HG02870 (cell line): ENCODE results near the gene GALNTL6.
"Not testable (repeated sequence)": the region's sequence is repeated elsewhere in the genome, so short reads cannot be mapped to it uniquely, and the experiment has no call there.

Source experiments
- ATAC-seq: cut with Tn5 transposase; IDR thresholded peaks from one replicate; pipeline ENCODE4 v1.9.1; 2021; ENCODE audit warnings: mild to moderate bottlenecking, moderate library complexity; ENCODE audit not compliant: unreplicated experiment

GALNTL6 gene

GRCh38 chr4:172962564-172963353 is 1149.6 kb downstream of the GALNTL6 start:
- no peak for ATAC-seq

- ATAC-seq: no peak
Observed at GRCh38 chr4:172963498-172964294, 1150.5 kb downstream of the GALNTL6 start.

GRCh38 chr4:172970189-172970588 is 1157.0 kb downstream of the GALNTL6 start:
- ATAC-seq: not testable (repeated sequence)

GRCh38 chr4:172974586-172974985 is 1161.4 kb downstream of the GALNTL6 start:
- no peak for ATAC-seq

- ATAC-seq: no peak
Observed at GRCh38 chr4:172975651-172976229, 1162.5 kb downstream of the GALNTL6 start.

- not testable (repeated sequence) for ATAC-seq
Observed at GRCh38 chr4:172977491-172978041, 1164.4 kb downstream of the GALNTL6 start.

GRCh38 chr4:172978848-172979247 is 1165.6 kb downstream of the GALNTL6 start:
- no peak for ATAC-seq

- no peak for ATAC-seq
Observed at GRCh38 chr4:172979332-172979731, 1166.1 kb downstream of the GALNTL6 start.

- ATAC-seq: no peak
Observed at GRCh38 chr4:172980219-172980618, 1167.0 kb downstream of the GALNTL6 start.

GRCh38 chr4:172982151-172982590 is 1169.0 kb downstream of the GALNTL6 start:
- peak; percentile 47 for ATAC-seq

- ATAC-seq: no peak
Observed at GRCh38 chr4:172983014-172983413, 1169.8 kb downstream of the GALNTL6 start.

- ATAC-seq: no peak
Observed at GRCh38 chr4:172983631-172984030, 1170.4 kb downstream of the GALNTL6 start.

- ATAC-seq: no peak
Observed at GRCh38 chr4:172985552-172985951, 1172.3 kb downstream of the GALNTL6 start.

- ATAC-seq: peak; percentile 94
Observed at GRCh38 chr4:172986114-172986513, 1172.9 kb downstream of the GALNTL6 start.

- no peak for ATAC-seq
Observed at GRCh38 chr4:172989984-172990820, 1177.0 kb downstream of the GALNTL6 start.

- ATAC-seq: no peak
Observed at GRCh38 chr4:172992648-172993378, 1179.6 kb downstream of the GALNTL6 start.

- ATAC-seq: no peak
Observed at GRCh38 chr4:172995161-172995560, 1182.0 kb downstream of the GALNTL6 start.

- no peak for ATAC-seq
Observed at GRCh38 chr4:172995704-172996103, 1182.5 kb downstream of the GALNTL6 start.

GRCh38 chr4:172996571-172997216 is 1183.5 kb downstream of the GALNTL6 start:
- no peak for ATAC-seq
